Measurements from ENCODE around the gene CAD.

CAD gene

GRCh38 chr2:27231921-27232320 is 14.8 kb downstream of the CAD start:
- DNase-seq: no peak

DNA sequence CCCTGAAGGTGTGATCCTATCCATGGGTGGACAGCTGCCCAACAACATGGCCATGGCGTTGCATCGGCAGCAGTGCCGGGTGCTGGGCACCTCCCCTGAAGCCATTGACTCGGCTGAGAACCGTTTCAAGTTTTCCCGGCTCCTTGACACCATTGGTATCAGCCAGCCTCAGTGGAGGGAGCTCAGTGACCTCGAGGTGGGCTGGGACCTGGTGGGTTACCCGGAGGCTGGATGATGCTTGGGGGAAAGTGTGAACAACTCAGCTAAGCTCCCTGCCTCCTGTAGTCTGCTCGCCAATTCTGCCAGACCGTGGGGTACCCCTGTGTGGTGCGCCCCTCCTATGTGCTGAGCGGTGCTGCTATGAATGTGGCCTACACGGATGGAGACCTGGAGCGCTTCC is 16.2 kb downstream of the CAD start:
- no peak for DNase-seq

DNA sequence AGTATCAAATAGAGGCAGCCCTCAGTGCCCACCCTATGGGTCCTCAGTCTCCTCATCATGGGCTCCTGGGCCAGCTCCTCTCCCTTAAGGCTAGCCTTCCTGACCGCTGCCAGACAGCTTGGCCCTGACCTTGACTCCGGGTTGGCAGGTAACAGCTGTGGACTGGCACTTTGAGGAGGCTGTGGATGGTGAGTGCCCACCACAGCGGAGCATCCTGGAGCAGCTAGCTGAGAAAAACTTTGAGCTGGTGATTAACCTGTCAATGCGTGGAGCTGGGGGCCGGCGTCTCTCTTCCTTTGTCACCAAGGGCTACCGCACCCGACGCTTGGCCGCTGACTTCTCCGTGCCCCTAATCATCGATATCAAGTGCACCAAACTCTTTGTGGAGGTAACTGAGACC is 19.0 kb downstream of the CAD start:
- DNase-seq: no peak

DNA sequence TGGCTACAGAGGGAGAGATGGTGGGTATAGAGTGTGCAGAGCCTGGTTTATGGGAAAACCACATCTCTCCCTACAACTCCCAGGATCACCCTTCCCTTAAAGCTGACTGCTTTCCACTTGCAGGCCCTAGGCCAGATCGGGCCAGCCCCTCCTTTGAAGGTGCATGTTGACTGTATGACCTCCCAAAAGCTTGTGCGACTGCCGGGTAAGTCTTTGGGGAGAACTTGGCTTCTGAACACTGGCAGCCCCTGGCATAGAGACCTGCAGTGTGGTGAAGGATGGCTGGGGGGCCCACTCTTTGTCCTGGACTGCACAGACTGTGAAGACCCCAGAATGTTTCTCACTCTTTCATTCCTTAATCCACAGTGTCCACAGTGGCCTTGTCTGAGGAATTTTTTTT is 19.5 kb downstream of the CAD start:
- DNase-seq: no peak

DNA sequence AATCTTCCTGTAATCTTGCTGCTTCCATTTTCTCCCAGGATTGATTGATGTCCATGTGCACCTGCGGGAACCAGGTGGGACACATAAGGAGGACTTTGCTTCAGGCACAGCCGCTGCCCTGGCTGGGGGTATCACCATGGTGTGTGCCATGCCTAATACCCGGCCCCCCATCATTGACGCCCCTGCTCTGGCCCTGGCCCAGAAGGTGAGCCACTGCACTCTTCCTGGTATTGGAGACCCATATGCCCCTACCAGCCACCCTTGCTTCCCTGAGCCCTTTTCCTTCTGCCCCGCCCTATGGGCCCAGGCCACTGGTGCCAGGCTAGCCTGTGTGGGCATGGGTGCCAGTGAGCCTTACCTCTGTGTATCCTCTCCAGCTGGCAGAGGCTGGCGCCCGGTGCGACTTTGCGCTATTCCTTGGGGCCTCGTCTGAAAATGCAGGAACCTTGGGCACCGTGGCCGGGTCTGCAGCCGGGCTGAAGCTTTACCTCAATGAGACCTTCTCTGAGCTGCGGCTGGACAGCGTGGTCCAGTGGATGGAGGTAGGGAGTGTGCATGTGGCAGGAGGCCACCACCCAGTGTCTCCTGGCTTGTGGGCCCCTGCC is 20.3 kb downstream of the CAD start:
- no peak for DNase-seq

- no peak for DNase-seq
These were observed 21.8 kb downstream of the CAD start for GRCh38 chr2:27238976-27239375.

DNA sequence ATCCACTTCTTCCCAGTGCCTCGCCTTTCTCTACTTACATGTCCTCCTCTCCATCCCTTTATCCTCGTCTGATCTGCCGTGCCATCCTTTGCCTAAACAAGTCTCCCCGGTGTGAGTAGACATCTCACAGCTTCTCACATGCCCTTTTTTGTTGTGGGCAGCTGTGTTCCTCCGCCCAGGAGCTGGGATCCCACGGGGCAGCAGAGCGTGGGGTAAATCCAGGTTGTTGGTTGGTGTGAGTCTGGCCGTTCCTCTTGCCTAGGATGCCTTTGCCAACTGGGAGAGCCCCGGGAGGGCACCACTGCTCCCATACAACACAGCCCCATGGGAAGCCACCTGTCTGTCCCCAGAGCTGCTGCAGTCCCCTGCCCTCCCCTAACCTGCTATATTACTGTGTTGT is 23.2 kb downstream of the CAD start:
- DNase-seq: no peak

DNA sequence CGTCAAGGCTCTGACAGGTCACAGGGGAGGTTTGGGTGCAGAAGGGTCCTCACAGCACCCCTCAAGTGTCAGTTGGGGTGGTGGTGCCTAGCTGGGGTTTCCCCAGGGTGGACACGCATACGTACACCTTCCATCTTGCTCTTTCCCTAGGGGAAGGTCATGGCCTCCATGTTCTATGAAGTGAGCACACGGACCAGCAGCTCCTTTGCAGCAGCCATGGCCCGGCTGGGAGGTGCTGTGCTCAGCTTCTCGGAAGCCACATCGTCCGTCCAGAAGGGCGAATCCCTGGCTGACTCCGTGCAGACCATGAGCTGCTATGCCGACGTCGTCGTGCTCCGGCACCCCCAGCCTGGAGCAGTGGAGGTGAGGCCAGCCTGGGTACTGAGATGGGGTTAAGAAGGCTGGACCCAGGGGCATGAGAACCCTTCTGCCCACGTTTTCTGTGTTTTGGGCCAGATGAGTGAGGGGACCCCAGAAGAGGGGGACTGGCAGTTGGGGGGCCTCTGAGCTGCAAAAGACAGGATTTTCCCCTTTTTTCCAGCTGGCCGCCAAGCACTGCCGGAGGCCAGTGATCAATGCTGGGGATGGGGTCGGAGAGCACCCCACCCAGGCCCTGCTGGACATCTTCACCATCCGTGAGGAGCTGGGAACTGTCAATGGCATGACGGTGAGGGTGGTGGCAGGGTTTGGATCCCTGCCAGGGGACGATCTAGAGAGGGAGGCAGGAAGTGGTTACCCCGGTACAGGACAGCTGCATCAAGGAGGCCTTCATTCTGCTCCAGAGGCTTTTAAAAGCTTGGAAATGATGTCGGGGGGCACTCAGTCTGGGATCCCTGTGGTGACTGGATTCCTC is 24.8 kb downstream of the CAD start:
- peak in 1 of 6 experiments; percentile 15 for DNase-seq

GRCh38 chr2:27242614-27242951 is 25.4 kb downstream of the CAD start:
- no peak for DNase-seq

DNA sequence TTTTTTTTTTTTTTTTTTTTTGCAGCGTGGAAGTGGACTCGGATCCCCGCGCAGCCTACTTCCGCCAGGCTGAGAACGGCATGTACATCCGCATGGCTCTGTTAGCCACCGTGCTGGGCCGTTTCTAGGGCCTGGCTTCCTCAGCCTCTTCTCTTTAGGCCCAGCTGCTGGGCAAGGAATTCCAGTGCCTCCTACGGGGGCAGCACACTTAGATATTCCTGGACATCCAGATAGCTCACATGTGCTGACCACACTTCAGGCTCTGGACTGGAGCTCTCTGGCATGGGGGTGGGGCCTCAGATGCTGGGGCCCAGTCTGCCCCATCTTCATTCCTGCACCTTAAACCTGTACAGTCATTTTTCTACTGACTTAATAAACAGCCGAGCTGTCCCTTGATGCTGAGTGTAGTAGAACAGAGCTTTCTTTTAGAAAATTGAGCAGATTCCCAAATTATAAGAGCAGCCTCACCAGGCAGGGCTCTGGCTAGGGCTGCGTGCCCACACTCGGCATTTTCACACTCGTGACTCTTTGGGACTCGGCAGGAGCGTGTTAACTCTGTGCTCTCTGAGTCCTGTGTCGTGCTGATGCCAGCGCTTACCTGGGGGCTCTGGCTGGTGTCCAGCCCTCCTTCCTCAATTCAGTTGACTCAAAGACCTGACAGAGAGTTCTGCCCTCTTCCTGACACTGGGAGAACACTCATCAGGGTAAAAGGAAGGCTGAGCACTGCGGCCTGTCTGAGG is 26.4 kb downstream of the CAD start:
- no peak for DNase-seq

- no peak for DNase-seq
These were observed 27.9 kb downstream of the CAD start for GRCh38 chr2:27245116-27245515.

DNA sequence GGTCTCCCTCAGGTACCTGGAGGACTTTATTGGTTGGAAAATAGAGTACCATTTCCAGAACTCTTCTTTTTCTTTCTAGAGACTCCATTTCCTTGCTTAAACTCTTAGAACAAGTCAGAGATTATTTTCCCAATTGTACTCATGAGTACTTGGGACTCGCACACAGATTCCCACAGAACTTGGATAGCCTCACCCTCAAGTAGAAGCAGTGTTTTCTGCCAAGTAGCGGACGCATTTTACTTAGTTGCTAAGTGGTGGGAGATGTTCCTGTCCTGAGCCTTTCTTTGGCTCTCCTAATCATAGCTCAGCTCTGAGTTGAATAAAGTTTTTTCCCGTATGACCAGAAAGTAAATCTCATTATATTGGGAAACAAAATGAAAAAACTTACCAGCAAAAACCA is 28.5 kb downstream of the CAD start:
- DNase-seq: no peak

- DNase-seq: no peak
These were observed 30.7 kb downstream of the CAD start for GRCh38 chr2:27247893-27248292.

GRCh38 chr2:27249159-27249890 is 32.2 kb downstream of the CAD start:
- DNase-seq: no peak

DNA sequence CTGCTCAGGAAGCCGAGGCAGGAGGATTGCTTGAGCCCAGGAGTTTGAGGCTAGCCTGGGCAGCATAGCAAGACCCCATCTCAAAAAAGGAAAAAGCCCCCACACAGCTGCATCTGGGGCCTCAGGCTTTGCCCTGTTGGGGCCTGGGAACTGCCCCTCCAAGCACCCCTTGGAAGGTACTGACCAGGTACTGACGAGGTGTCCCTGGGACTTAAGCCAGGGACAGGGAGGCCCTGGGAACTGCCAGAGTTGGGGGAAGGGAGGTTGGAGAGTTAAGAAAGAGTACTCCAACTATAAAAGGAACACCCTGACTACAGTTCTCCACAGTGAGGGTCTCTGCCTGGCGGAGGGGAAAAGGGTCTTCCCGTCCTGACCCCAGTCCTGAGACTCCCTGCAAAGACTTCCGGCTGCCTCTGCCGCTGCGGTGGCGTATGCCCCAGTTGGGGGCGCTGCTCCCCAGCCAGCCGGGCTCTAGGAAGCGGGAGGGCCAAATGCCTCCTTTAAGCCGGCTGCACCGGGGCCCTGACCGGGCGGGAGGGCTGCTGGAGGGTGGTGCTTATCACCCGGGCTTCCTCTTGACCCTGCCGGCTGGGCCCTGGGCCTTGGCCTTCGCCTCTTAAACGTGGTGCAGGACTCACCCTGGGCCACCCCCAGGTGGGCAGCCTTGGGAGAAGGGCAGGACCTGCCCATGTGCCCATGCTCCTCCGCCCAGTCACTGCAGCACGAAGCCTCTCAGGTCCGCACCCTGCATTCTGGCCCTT is 32.9 kb downstream of the CAD start:
- DNase-seq: peak in 5 of 6 experiments; percentile 18 to 30 (median 28)

DNA sequence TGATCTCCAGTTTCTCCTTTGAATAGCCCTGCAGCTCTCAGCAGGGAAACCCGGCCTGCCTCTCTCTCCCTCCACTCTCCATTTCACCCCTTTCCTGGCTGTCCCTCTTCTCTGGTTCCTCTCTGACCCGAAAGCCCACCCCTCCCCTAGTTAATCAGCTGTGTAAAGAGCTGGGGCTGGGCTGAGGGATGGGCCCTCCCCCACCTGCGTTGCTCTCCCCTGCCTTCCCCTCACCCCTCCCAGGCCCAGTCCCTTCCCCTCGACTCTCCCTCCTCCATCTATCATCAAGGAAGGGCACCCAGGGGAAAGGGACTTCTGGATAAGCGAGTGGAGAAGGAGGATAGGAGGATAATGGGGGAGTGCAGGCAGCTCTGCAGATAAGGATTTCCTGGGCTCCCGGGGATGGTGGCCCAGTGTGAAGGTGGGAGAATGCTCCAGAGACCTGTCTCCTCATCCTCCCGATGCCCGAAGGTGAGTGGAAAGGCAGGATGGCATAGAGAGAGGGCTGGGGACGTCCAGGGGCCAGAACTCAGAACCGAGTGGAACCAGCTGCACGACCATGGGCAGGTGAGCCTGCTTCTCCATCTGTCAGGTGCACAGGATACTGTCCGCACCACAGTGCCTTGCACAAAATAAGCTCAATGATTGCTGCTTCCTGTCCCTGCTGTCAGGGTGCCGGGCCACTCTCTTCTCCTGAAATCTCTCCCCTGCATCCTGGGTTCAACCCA is 33.6 kb downstream of the CAD start:
- no peak for DNase-seq

DNA sequence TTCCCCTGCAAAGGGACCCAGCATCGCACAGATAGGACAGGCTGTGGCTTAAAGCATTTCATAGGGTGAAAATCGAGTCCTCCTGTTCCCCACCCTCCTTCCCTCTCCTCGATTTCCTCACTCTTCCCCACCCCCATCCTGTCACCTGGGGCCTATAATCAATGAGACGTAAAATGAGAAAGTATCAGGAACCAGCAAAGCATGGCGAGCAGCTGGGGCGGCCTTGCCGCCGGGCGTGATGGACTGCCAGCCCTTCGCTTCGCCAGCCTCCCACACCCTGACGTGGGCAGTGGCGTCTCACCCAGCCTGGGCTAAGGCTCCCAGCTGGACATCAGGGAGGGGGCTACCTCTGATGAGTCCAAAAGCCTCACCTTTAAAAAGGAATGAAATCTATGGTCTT is 34.6 kb downstream of the CAD start:
- DNase-seq: no peak

- DNase-seq: no peak
These were observed 38.0 kb downstream of the CAD start for GRCh38 chr2:27255187-27255586.

DNA sequence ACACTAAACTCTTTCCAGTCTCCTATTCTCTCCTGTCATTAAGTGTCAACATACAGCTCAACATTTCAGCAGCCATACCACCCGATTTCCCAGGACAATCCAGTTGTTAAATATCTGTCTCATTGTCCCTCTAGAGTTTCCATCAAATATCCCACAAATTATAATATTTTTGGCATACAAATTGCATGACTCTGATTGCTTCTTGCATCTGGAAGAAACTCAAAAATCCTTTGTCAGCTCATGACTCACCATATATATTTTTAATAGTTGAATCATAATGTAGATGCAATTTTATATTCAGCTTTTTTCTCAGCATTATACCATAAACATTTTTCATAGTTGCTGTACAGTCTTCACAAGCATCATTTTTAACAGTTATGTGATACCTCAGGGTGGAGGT is 38.5 kb downstream of the CAD start:
- DNase-seq: no peak

GRCh38 chr2:27256855-27257454 is 39.8 kb downstream of the CAD start:
- DNase-seq: no peak

GRCh38 chr2:27258051-27258450 is 40.9 kb downstream of the CAD start:
- DNase-seq: no peak

Measured in stimulated activated naive CD4-positive, alpha-beta T cell (primary cell).